ENCODE measurements around the gene LCTL.

The LCTL gene

DNA sequence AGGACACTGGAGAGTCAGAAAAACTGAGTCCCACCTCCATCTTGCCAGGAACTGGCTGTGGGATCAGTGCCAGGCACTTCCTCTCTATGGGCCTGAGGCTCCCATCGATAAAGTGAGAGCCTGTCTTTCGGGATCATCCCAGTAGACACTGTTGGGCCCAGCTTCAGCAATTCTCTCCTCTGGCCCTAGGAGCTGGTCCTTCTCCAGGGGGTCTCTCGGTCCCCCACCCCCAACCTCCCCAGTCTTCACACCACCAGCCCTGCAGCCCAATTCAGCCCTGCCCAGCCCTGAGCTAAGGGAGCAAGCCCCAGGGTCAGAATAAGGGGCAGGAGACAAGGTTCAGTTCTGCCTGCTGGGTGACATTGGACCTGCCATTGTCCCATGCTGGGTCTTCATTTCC lies 4.5 kb upstream of the LCTL start:
- DNase-seq (ENCODE audit: low read depth, low spot score) = no peak
- no peak overlapping the region for H3K4me3 ChIP-seq (ENCODE audit: low read length)

DNA sequence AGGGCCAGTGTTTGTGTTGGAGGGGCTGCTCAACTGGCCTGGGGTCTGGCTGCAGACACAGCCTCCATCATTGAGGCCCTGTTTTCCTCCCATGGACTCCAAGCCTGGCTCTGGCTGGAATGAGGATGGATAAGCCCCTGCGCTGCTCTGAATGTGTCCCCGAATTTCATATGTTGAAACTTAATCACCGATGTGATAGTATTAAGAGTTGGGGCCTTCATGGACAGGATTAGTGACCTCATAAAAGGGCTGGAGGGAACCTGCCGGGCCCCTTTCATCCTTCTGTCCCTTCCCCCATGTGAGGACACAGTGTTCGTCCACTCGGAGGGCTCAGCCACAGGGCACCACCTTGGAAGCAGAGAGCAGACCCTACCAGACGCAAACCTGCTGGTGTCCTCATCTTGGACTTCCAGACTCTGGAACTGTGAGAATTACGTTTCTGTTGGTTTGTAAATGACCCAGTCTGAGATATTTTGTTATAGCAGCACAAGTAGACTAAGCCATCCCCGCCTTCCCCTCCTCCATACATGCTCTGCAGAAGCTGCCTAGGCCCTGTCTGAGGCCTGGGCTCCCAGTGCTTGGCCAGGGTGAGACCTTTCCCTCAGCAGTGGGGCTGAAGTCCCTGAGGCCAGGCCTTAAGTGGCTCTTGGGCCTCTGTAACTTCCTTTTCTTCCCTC lies 3.8 kb upstream of the LCTL start:
- no peak for DNase-seq (ENCODE audit: low read depth, low spot score)
- H3K4me3 ChIP-seq (ENCODE audit: low read length) = no peak overlapping the region

- no peak for DNase-seq (ENCODE audit: low read depth, low spot score)
- H3K4me3 ChIP-seq (ENCODE audit: low read length) = no peak overlapping the region
Measured at GRCh38 chr15:66567897-66568296, 2.1 kb upstream of the LCTL start.

- peak; percentile 59 for DNase-seq (ENCODE audit: low read depth, low spot score)
- no peak overlapping the region for H3K4me3 ChIP-seq (ENCODE audit: low read length)
Measured at GRCh38 chr15:66566963-66567531, 1.2 kb upstream of the LCTL start.

DNA sequence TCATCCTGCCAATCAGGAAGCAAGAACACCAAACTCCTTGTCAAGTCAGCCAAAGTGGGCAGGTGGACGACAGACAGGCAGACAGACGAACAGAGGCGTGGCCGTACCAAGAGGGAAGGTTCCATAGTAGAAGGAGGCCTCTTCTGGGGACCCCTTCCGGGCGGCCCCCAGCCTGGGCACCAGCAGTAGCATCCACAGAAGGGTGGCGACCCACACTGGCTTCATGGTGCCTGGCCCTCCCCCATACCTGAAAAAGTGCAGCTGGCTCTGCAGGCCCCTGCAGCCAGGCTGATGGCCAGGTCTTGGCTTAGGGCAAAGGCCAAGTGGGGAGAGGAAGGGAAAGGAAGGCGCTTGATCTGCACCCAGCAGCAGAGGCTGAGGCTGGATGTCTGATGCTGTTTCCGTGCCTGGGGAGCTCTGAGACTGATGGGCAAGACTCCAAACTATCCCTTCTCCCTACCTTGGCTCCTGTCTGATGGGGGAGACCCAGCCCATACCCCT lies 607 bp downstream of the LCTL start:
- H3K4me3 ChIP-seq (ENCODE audit: low read length) = no peak overlapping the region

GRCh38 chr15:66564136-66565041 lies 1.4 kb downstream of the LCTL start:
- no peak for DNase-seq (ENCODE audit: low read depth, low spot score)
- H3K4me3 ChIP-seq (ENCODE audit: low read length) = no peak overlapping the region

More for the DNA sequence above, 607 bp downstream of the LCTL start:
- DNase-seq (ENCODE audit: low read depth, low spot score) = no peak

DNA sequence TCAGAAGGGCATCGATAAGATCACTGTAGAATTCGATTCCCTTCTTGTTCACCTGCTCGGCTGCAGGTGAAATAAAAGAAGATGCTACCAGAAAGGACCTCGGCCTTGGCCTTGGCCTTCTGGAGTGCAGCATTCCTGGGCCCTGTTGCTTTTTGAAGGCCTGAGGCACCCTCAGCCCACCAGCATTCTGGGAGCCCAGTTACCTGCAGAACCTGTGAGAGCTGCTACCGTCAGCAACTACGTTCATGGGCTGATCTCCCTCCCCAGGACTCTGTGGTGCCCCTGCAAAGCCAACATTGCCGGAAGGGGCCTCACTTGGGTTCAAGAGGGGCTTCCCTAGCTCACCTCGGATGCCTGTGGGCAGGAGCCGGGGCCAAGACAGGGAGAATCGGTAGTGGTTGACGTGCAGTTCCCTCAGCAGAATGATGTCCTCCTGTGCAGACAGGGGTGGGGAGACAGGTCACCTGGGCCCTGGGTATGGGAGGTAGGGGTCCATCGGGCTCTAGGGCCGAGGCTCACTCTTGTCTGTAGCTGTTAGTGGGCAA lies 2.2 kb downstream of the LCTL start:
- H3K4me3 ChIP-seq (ENCODE audit: low read length) = no peak overlapping the region
- no peak for DNase-seq (ENCODE audit: low read depth, low spot score)

DNA sequence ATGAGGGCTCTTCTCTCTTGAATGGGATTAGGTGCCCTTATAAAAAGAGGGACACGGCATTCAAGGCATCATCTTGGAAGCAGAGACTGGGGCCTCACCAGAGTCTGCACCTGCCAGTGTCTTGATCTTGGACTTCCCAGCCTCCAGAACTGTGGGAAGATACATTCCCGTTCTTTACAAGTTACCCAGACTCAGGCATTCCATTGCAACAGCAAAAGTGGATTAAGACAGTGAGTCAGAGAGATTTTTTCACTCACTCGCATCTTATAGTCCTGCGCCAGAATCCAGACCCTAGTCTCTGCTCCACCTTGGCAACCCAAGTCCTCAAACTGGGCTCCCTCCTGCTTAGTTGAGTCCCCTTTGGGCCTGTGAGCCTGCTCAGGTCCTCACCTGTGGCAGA lies 2.7 kb downstream of the LCTL start:
- DNase-seq (ENCODE audit: low read depth, low spot score) = no peak

GRCh38 chr15:66560856-66561525 lies 4.8 kb downstream of the LCTL start:
- H3K4me3 ChIP-seq (ENCODE audit: low read length) = no peak overlapping the region

More for the DNA sequence above, 2.7 kb downstream of the LCTL start:
- H3K4me3 ChIP-seq (ENCODE audit: low read length) = no peak overlapping the region

DNA sequence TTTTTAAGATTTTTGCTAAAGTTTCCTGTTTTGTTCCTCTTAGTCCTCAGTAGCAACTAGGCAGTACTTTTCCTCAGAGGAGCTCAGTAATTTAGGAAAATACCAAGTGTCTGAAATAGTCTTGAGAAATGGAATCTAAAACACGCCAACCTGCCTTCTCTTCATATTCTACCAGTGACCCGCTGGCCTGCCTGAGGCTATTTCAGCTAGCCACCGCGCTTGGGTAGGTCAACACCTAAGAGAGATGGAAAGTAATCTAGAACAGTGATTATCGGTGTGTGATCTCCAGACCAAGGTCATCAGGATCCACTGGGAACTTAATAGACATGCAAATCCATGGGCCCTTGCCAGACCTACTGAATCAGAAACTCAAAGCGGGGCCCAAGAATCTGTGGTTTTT lies 7.5 kb downstream of the LCTL start:
- no peak for DNase-seq (ENCODE audit: low read depth, low spot score)
- no peak overlapping the region for H3K4me3 ChIP-seq (ENCODE audit: low read length)

More at GRCh38 chr15:66560856-66561525, 4.8 kb downstream of the LCTL start:
- no peak for DNase-seq (ENCODE audit: low read depth, low spot score)

DNA sequence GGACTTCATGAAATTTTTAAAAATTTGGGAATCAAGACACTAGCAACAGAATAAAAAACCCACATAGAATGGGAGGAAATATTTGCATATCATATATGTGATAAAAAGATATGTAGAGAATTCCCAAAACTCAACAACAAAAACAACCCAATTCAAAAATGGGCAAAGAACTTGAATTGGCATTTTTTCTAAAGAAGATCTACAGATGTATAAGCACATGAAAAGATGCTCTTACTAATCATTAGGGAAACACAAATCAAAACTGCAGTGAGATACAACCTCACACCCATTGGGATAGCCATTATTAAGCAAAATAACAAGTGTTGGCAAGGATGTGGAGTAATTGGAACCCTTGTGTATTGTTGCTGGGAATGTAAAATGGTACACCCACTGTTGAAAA lies 10.1 kb downstream of the LCTL start:
- no peak overlapping the region for H3K4me3 ChIP-seq (ENCODE audit: low read length)
- DNase-seq (ENCODE audit: low read depth, low spot score) = no peak

- no peak for DNase-seq (ENCODE audit: low read depth, low spot score)
Measured at GRCh38 chr15:66545255-66545654, 20.5 kb downstream of the LCTL start.

DNA sequence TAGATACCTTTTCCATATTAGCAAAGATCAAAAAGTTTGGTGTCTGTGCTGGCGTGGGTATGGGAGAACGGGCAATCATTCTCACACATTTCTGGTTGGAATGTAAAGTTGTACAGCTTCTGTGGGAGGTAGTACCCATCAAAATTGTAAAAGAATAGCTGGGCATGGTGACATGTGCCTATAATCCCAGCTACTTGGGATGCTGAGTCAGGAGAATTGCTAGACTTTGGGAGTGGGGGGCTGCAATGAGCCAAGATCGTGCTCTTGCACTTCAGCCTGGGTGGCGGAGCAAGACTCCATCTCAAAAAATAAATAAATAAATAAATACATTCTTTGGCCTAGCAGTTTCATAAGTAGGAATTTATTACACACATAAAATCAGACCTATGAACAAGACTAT lies 22.9 kb downstream of the LCTL start:
- no peak for DNase-seq (ENCODE audit: low read depth, low spot score)
- no peak overlapping the region for H3K4me3 ChIP-seq (ENCODE audit: low read length)

More at GRCh38 chr15:66545255-66545654, 20.5 kb downstream of the LCTL start:
- H3K4me3 ChIP-seq (ENCODE audit: low read length) = no peak overlapping the region

DNA sequence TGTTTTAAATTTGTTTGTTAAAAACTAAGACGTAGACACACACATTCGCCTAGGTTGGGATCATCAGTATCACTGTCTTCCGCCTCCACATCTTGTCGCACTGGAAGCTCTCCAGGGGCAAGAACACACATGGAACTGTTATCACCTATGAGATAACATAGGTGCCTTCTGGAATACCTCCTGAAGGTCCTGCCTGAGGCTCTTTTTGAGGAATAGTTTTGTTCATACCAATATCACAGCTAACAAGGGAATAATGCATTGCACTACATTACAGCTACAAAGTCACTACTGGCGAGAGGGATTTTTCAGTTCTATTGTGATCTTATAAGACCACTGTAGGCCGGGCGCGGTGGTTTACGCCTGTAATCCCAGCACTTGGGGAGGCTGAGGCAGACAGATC lies 30.7 kb downstream of the LCTL start:
- no peak for DNase-seq (ENCODE audit: low read depth, low spot score)
- no peak overlapping the region for H3K4me3 ChIP-seq (ENCODE audit: low read length)

DNA sequence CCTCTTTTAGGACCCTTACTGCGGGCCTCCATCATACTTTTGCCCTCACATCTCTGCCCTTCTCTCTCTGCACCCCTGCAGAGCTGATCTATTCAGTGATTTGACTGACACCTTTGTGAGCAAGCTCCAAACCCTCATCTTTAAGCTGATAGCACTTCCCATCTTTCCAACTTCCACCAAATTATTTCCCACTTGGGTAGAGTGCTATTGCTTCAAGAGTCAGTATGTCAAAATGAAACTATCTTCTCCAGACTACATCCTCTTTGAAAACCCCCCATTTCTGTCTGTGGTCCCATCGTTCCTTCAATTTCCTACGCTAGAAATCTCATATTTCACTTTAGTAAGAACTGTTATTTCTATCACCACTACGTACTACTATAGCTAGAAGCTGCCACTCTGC lies 41.0 kb downstream of the LCTL start:
- H3K4me3 ChIP-seq (ENCODE audit: low read length) = no peak overlapping the region
- DNase-seq (ENCODE audit: low read depth, low spot score) = no peak

DNA sequence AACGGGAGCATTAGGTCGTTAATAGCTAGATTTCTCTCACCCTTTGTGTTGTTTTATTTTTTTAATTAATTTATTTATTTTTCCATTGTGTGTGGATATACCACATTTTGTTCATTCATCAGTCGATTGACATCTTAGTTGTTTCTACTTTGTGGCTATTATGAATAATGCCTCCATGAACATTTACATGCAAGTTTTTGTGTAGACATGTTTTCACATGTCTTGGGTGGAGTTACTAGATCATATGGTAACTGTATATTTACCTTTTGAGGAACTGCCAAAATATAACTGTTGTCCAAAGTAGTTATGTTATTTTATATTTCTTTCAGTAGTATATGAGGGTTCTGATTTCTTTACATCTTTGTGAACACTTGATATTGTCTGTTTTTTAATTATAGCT lies 41.9 kb downstream of the LCTL start:
- no peak for DNase-seq (ENCODE audit: low read depth, low spot score)

DNA sequence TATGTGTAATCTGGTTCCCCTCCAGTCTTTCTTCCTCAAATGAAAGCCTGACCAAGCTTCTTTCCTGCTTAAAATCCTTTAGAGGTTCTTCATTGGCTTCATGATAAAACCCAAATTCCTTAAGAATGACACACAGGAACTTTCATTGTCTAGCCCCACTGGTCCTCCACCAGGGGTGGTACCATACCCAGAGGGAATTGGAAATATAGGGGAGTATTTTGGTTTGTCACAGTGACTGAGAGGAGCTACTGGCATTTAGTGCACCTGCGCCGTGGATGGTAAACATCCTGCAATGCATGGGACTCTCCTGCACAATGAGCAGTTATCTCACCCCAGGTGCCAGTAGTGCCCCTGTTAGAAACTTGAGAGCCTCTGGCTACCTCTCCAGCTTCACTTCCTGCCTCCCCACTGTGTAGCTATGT lies 49.9 kb downstream of the LCTL start:
- DNase-seq (ENCODE audit: low read depth, low spot score) = no peak
- H3K4me3 ChIP-seq (ENCODE audit: low read length) = no peak overlapping the region

More for the DNA sequence above, 41.9 kb downstream of the LCTL start:
- H3K4me3 ChIP-seq (ENCODE audit: low read length) = no peak overlapping the region

DNA sequence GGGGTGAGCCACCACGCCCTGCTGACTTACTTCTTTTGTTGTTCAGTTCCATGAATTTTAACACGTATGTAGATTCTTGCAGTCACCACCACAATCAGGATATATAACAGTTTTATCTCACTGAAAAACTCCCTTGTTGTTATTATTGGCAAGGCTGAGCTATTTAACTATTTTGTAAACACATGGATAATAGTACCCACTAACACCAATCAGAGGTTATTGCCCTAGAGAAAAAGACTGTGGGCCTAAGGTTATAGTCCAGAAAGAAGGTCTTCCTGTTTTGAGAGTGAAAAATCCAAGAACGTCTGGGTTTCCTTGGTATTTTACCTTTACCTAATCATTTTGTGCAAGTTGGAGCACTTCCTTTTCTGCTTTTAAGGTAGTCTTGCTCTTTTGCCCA lies 51.2 kb downstream of the LCTL start:
- H3K4me3 ChIP-seq (ENCODE audit: low read length) = no peak overlapping the region
- DNase-seq (ENCODE audit: low read depth, low spot score) = no peak

DNA sequence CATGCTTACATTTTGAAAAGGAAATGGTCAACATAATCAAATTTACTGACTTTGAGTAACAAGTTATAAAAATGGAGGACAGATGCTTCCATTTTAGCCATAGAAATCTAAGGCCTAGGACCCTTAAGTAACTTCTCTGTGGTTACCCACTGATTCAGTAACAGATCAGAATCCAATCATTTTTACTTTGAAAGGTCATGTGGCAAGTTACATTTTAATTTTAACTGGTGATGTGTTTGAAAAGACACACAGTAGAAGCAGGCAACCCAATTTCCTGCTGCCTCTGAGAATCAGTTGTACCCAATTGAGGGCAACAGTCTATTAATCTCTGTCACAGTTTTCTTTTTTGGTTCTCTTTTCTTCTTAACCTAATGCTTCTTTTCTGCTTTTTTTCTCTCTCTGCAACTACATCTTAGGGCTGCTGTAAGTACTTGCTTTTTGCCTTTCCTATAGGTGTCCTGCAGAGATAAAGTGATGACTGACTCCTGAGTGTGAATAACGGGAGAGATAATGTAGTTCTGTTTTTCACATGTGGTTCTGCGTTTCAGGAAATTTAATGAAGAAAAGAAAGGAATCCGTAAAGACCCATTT lies 57.4 kb downstream of the LCTL start:
- DNase-seq (ENCODE audit: low read depth, low spot score) = peak; percentile 58
- H3K4me3 ChIP-seq (ENCODE audit: low read length) = no peak overlapping the region
